Body of pancreas (tissue), 4 donors: ENCODE measurements around the gene ZNF597.

Experiments used
- CTCF ChIP-seq, 7 experiments: fragments of 450-650 bp in 4 of 7; fragments of 200-600 bp in 3 of 7; sonication (generic) in 3 of 7; IDR thresholded peaks; one replicate each; pipeline ENCODE4 v1.5.1; 2016 to 2019; ENCODE audit warnings: antibody characterized with exemption in 7 of 7
- POLR2A ChIP-seq, 3 donors: fragments of 450-650 bp; IDR thresholded peaks; one replicate each; pipeline ENCODE4 v1.6.1; 2016; ENCODE audit warnings: antibody characterized with exemption in 3 of 3, mild to moderate bottlenecking in 2 of 3

GRCh38 chr16:3474136-3474779, 31.0 kb upstream of the ZNF597 start:
- TF ChIP-seq CTCF (IDR thresholded peaks at IDR 0.05): no peak
- TF ChIP-seq POLR2A (IDR thresholded peaks at IDR 0.05): no peak
